NT2/D1 (cell line): ENCODE data around the gene STOML1.

Experiments used
- YY1 ChIP-seq: IDR thresholded peaks from 2 replicates; pipeline ENCODE4 v1.6.1; 2011; ENCODE audit not compliant: insufficient read length, insufficient read depth
- ZNF274 ChIP-seq: IDR thresholded peaks from 2 replicates; pipeline ENCODE4 v1.6.1; 2011; ENCODE audit warnings: mild to moderate bottlenecking, low read depth, low read length

- TF ChIP-seq YY1 (no peak), ZNF274 (no peak)
Observed at GRCh38 chr15:73941871-73942635, 50.0 kb downstream of the STOML1 start.
